Measurements from ENCODE around the gene ABAT.

ABAT gene

GRCh38 chr16:8644211-8645140, 29.9 kb upstream of the ABAT start:
- no peak for DNase-seq (ENCODE audit: low read depth)
- no peak overlapping the region for H3K4me3 ChIP-seq (ENCODE audit: low read length)
- TF ChIP-seq CTCF (conservative IDR thresholded peaks at IDR 0.05; ENCODE audit: low read length): no peak

- no peak for TF ChIP-seq CTCF (conservative IDR thresholded peaks at IDR 0.05; ENCODE audit: low read length)
- no peak for DNase-seq (ENCODE audit: low read depth)
- H3K4me3 ChIP-seq (ENCODE audit: low read length): no peak overlapping the region
These were observed 29.3 kb upstream of the ABAT start for GRCh38 chr16:8645141-8645521.

- H3K4me3 ChIP-seq (ENCODE audit: low read length): no peak overlapping the region
- no peak for DNase-seq (ENCODE audit: low read depth)
- TF ChIP-seq CTCF (conservative IDR thresholded peaks at IDR 0.05; ENCODE audit: low read length): no peak
These were observed 28.6 kb upstream of the ABAT start for GRCh38 chr16:8645831-8646230.

- no peak for TF ChIP-seq CTCF (conservative IDR thresholded peaks at IDR 0.05; ENCODE audit: low read length)
- no peak for DNase-seq (ENCODE audit: low read depth)
- H3K4me3 ChIP-seq (ENCODE audit: low read length): no peak overlapping the region
These were observed 27.9 kb upstream of the ABAT start for GRCh38 chr16:8646326-8647053.

- no peak for TF ChIP-seq CTCF (conservative IDR thresholded peaks at IDR 0.05; ENCODE audit: low read length)
- DNase-seq (ENCODE audit: low read depth): no peak
- H3K4me3 ChIP-seq (ENCODE audit: low read length): no peak overlapping the region
These were observed 26.6 kb upstream of the ABAT start for GRCh38 chr16:8647721-8648318.

- no peak for TF ChIP-seq CTCF (conservative IDR thresholded peaks at IDR 0.05; ENCODE audit: low read length)
- no peak for DNase-seq (ENCODE audit: low read depth)
These were observed 25.5 kb upstream of the ABAT start for GRCh38 chr16:8648877-8649276.

More at GRCh38 chr16:8648877-8649276, 25.5 kb upstream of the ABAT start:
- H3K4me3 ChIP-seq (ENCODE audit: low read length): no peak overlapping the region

All from AG10803 (cell line).